ENCODE data around the gene LRP1B.

- TF ChIP-seq CTCF (IDR thresholded peaks at IDR 0.05 in 4 of 5, conservative IDR thresholded peaks at IDR 0.05 in 1 of 5) (no peak), POLR2A (IDR thresholded peaks at IDR 0.05) (no peak)
Measured at GRCh38 chr2:140891614-140892212, 1239.1 kb downstream of the LRP1B start.
